Measurements from ENCODE around the gene EPS15. TPM values are rescaled to one million over a fixed set of nuclear protein-coding genes. Genes with fewer than 3 reads are reported as not detected.

EPS15 gene
- total RNA-seq, 1 donor from 2014 or later = 88.5 TPM

DNA sequence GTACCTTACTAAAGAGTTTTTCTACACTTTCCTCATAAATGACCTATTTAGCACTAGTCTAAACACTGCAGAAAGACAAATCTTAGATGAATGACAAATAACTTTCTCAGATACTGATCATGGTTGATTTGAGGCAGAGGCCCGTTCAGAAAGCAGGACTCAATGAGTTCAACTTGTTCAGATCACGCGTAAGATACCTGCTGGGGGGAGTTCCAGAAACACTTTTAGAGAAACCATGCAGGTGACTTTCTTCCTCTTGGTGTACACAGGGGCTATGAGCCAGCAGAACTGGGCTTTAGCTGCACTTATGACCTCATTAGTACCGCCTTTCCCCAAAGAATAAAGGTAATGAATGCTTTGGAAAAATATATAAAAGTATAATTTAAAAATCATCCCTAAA lies 149.9 kb downstream of the EPS15 start:
- H3K9me3 ChIP-seq = no peaks in the 10 kb centered on the region
- ATAC-seq (no peak), DNase-seq (no peak)
- no peaks in the 10 kb centered on the region for H3K4me1 ChIP-seq
- H3K36me3 ChIP-seq = peaks cover 66% of the 10 kb centered on the region
- TF ChIP-seq, protein P1, sequence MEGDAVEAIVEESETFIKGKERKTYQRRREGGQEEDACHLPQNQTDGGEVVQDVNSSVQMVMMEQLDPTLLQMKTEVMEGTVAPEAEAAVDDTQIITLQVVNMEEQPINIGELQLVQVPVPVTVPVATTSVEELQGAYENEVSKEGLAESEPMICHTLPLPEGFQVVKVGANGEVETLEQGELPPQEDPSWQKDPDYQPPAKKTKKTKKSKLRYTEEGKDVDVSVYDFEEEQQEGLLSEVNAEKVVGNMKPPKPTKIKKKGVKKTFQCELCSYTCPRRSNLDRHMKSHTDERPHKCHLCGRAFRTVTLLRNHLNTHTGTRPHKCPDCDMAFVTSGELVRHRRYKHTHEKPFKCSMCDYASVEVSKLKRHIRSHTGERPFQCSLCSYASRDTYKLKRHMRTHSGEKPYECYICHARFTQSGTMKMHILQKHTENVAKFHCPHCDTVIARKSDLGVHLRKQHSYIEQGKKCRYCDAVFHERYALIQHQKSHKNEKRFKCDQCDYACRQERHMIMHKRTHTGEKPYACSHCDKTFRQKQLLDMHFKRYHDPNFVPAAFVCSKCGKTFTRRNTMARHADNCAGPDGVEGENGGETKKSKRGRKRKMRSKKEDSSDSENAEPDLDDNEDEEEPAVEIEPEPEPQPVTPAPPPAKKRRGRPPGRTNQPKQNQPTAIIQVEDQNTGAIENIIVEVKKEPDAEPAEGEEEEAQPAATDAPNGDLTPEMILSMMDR (IDR thresholded peaks at IDR 0.05) = no peak
- intact Hi-C loops (cut with DNase I) = no loop called here
- H3K27me3 ChIP-seq = no peaks in the 10 kb centered on the region
- no peak overlapping the region for H3K4me3 ChIP-seq
- no peak overlapping the region for H3K27ac ChIP-seq

GRCh38 chr1:51365774-51366173 lies 153.3 kb downstream of the EPS15 start:
- H3K4me1 ChIP-seq = no peaks in the 10 kb centered on the region
- ATAC-seq = no peak
- H3K27ac ChIP-seq = no peak overlapping the region
- TF ChIP-seq, protein P1 (IDR thresholded peaks at IDR 0.05) = no peak
- intact Hi-C loops (cut with DNase I) = no loop called here
- H3K4me3 ChIP-seq = no peak overlapping the region
- no peaks in the 10 kb centered on the region for H3K27me3 ChIP-seq
- no peak for DNase-seq
- peaks cover 74% of the 10 kb centered on the region for H3K36me3 ChIP-seq
- no peaks in the 10 kb centered on the region for H3K9me3 ChIP-seq

- H3K4me1 ChIP-seq = no peaks in the 10 kb centered on the region
- no peak for ATAC-seq
- intact Hi-C loops (cut with DNase I) = no loop called here
- TF ChIP-seq, protein P1 (IDR thresholded peaks at IDR 0.05) = no peak
- no peaks in the 10 kb centered on the region for H3K9me3 ChIP-seq
- H3K27ac ChIP-seq = no peak overlapping the region
- no peaks in the 10 kb centered on the region for H3K27me3 ChIP-seq
- peaks cover 88% of the 10 kb centered on the region for H3K36me3 ChIP-seq
- DNase-seq = no peak
- H3K4me3 ChIP-seq = no peak overlapping the region
These were observed 159.2 kb downstream of the EPS15 start for GRCh38 chr1:51359879-51360278.

GRCh38 chr1:51355382-51355781 lies 163.7 kb downstream of the EPS15 start:
- ATAC-seq (no peak), DNase-seq (no peak)
- H3K36me3 ChIP-seq = peaks cover 65% of the 10 kb centered on the region
- H3K27me3 ChIP-seq = no peaks in the 10 kb centered on the region
- H3K9me3 ChIP-seq = no peaks in the 10 kb centered on the region
- intact Hi-C loops (cut with DNase I) = no loop called here
- H3K4me3 ChIP-seq = no peak overlapping the region
- TF ChIP-seq, protein P1 (IDR thresholded peaks at IDR 0.05) = no peak
- no peaks in the 10 kb centered on the region for H3K4me1 ChIP-seq
- H3K27ac ChIP-seq = no peak overlapping the region

GRCh38 chr1:51354416-51354815 lies 164.7 kb downstream of the EPS15 start:
- Histone ChIP-seq H3K4me1 (no peaks in the 10 kb centered on the region), H3K27ac (no peak overlapping the region), H3K9me3 (no peaks in the 10 kb centered on the region), H3K27me3 (no peaks in the 10 kb centered on the region), H3K4me3 (no peak overlapping the region), H3K36me3 (peaks cover 59% of the 10 kb centered on the region)
- intact Hi-C loops (cut with DNase I) = no loop called here
- DNase-seq (no peak), ATAC-seq (no peak)
- TF ChIP-seq, protein P1 (IDR thresholded peaks at IDR 0.05) = no peak

DNA sequence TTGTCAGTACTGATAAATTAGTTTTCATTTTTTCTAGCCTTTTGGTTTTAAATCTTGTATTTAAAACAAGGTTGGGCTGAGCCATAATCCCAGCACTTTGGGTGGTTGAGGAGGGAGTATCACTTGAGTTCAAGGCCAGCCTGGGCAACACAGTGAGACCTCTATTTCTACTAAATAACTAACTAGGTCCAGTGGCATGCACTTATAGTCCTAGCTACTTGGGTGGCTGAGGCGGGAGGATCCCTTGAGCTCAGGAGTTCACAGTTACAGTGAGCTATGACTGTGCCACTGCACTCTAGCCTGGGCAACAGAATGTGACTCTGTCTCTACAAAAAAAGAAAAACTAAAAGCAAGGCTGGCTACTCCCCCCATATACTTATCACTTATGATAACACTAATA lies 167.2 kb downstream of the EPS15 start:
- intact Hi-C loops (cut with DNase I) = no loop called here
- DNase-seq (no peak), ATAC-seq (no peak)
- Histone ChIP-seq H3K27ac (no peak overlapping the region), H3K36me3 (peaks cover 43% of the 10 kb centered on the region), H3K9me3 (no peaks in the 10 kb centered on the region), H3K4me1 (no peaks in the 10 kb centered on the region), H3K4me3 (no peak overlapping the region), H3K27me3 (no peaks in the 10 kb centered on the region)
- TF ChIP-seq, protein P1 (IDR thresholded peaks at IDR 0.05) = no peak
